GM19438 (cell line): Measurements from ENCODE around the gene ZMYM2.
"Not testable (repeated sequence)": the region's sequence is repeated elsewhere in the genome, so short reads cannot be mapped to it uniquely, and the experiment has no call there.

Source experiments
- ATAC-seq: cut with Tn5 transposase; IDR thresholded peaks from one replicate; pipeline ENCODE4 v1.9.1; 2021; ENCODE audit warnings: low read depth; ENCODE audit not compliant: unreplicated experiment

Gene ZMYM2

DNA sequence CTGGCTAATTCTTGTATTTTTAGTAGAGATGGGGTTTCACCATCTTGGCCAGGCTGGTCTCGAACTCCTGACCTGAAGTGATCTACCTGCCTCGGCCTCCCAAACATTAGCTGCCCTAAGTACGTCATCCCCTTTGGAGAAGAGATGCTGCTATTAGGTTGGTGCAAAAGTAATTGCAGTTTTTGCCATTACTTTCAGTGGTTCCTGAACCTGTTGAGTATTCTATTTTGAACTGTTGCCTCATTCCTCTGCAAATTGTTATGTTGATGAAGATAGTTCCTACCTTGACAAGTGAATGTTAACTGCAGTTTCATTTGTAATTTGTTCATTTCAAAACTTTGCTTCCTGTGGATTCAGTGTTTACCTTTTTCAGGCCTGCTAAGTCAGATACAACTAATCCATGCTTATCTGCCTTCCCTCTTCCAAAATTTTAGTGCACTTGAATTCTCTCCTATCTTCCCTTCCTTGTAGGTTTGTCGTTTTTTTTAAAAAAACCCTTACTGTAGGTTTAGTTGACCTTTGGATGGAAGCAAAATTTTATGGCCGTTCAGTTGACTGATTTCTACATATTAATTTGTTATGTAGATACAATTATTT lies 24.0 kb downstream of the ZMYM2 start:
- ATAC-seq: no peak

DNA sequence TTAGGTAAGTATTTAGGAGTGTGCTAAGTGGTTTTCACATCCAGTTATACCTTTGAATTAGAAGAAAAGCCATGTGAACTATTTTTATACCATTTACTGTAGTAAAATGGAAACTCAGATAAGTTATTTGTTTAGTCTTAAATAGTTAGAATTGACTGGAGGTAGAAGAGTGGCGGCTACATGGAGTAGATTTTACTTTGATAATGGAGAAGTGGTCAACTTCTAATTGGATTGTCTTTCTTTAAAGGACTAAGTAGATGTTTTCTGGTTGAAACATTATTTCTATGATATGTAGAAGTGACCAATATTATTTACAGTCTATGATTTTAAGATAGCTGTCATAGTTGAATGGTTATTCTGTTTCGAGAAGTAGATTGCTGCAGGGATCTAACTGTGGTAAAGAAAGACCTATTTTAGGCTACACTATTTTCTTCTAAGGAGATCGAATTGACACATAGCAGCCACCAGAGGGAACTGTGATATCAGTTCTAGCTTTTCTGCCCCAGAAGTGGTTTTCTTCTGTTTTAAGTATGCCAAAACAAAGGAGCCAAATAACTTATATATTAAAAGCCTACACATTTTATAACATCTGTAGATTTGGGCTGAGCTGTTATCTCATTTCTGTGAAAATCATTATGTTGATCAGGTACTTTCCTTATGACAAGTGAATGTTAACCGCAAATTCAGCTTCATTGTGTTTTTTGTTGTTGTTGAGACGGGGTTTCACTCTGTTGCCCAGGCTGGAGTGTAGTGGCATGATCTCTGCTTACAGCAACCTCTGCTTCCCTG lies 26.1 kb downstream of the ZMYM2 start:
- ATAC-seq: no peak

DNA sequence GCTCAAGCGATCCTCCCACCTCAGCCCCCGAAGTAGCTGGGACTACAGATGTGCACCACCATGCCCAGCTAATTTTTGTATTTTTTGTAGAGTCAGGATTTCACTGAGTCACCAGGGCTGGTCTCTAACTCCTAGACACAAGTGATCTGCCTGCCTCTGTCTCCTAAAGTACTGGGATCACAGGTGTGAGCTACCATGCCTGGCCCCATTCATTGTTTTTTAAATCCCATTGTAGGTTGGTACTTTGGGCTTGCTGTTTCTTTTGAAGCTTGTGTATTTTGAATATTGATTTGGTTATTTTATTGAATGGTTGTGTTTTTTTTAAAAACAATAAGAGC lies 26.7 kb downstream of the ZMYM2 start:
- ATAC-seq: no peak

DNA sequence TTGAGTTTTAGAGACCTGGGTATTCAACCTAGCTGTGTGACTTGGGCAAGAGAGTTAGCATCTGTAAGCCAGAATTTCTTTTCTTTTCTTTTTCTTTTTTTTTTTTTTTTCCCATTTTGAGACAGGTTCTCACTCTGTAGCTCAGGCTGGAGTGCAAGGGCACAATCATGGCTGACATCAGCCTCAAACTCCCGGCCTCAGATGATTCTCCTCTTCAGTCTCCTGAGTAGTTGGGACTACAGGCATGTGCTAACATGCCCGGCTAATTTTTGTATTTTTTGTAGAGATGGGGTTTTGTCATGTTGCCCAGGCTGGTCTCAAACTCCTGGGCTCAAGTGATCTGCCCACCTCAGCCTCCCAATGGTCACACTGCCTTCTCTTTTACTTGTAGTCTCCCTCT lies 33.0 kb downstream of the ZMYM2 start:
- no peak for ATAC-seq

DNA sequence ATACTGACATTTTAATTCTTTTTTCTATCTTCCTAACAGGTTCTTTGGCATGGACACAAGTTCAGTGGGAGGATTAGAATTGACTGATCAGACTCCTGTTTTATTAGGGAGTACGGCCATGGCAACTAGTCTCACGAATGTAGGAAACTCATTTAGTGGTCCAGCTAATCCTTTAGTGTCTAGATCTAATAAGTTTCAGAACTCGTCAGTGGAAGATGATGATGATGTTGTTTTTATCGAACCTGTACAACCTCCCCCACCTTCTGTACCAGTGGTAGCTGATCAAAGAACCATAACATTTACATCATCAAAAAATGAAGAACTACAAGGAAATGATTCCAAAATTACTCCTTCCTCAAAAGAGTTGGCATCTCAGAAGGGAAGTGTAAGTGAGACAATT lies 34.5 kb downstream of the ZMYM2 start:
- ATAC-seq: no peak

DNA sequence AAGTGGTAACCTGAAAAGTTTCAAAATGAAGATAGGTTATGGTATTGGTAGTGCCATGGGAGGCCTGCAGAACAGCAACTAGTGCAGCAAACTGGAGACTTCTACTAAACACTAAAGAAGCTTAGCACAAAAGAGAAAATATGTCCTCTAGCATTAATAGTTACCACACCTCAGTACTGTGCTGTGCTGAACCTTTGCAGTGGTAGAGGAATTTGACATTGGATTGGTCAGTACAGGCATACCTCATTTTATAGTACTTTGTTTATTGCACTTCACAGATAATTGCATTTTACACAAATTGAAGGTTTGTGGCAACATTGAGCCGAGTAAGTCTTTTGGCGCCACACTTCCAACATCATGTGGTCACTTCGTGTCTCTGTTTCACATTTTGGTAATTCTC lies 40.4 kb downstream of the ZMYM2 start:
- ATAC-seq: no peak

DNA sequence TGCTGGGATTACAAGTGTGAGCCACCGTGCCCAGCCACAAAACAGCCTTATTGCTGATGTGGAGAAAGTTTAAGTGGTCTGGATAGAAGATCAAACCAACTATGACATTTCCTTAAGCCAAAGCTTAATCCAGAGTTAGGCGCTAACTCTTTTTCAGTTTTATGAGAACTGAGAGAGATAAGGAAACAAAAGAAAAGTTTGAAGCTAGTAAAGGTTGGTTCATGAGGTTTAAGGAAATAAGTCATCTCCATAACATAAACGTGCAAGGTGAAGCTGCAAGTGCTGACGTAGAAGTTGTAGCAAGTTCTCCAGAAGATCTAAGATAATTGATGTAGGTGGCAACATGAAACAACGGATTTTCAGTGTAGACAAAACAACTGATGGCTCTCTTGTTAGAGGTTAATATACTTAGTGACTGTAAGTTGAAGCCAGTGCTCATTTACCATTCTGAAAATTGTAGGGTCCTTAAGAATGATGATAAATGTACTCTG lies 41.6 kb downstream of the ZMYM2 start:
- no peak for ATAC-seq

DNA sequence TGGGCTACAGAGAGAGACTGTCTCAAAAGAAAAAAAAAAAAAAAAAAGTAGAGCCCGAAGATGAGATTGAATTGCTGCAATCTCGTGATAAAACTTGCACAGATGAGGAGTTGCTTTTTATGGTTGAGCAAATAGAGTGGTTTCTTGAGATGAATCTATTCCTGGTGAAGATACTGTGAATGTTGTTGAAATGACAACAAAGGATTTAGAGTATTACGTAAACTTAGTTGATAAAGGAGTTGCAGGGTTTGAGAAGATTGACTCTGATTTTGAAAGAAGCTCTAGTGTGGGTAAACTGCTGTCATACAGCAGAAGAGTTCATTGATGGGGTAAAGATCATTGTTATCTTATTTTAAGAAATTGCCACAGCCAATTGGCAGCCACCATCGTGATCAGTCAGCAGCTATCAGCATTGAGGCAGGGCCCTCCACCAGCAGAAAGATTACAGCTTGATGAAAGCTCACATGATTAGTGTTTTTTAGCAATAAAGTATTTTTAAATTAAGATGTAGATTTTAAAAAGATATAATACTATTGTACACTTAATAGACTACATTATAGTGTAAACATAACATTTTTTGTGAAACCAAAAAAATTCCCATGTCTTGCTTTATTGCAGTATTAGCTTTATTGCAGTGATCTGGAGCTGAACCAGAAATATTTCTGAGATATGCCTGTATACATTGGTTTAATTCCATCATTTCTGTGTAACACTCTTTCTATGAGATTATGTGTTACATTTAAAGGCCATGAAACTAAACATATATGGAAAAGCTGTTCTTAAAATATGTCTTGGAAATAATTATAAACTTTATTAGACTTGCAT lies 43.1 kb downstream of the ZMYM2 start:
- ATAC-seq: no peak

DNA sequence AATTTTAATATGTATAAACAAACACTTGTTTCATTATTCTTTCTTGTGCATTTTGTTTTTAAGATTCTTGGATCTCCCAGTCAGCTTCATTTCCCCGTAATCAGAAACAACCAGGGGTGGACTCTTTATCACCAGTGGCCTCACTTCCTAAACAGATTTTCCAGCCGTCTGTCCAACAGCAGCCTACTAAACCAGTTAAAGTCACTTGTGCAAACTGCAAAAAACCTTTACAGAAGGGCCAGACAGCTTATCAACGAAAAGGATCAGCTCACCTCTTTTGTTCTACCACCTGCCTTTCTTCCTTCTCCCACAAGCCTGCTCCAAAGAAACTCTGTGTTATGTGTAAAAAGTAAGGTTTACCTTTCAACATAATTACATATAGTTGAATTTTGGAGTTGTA lies 44.3 kb downstream of the ZMYM2 start:
- no peak for ATAC-seq

DNA sequence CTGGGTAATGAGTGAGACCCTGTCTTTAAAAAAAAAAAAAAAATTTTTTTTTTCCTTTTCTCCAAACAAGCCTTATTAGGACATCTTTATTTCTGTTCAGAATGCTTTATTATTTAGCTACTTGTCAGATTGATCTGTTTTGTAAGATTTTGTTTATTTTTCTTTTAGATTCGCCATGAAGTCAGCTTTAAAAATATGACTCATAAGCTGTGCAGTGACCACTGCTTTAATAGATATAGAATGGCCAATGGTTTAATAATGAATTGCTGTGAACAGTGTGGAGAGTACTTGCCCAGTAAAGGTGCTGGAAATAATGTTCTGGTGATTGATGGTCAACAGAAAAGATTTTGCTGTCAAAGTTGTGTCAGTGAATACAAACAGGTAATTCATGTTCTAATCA lies 47.7 kb downstream of the ZMYM2 start:
- ATAC-seq: no peak

DNA sequence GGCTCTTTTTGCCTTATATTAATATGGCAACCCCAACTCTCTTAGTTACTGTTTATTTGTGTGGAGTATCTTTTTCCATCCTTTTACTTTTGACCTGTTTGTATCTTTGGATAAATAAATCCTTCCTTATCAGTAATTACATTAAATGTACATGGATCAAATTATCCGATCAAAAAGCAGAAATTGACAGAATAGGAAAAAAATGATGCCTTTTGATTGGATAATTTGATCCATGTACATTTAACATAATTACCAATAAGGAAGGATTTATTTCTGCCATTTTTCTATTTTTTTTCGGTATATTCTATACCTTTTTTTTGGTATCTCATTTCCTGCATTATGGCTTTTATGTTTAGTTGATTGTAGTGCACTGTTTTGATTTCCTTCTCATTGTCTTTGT lies 57.2 kb downstream of the ZMYM2 start:
- ATAC-seq: no peak

DNA sequence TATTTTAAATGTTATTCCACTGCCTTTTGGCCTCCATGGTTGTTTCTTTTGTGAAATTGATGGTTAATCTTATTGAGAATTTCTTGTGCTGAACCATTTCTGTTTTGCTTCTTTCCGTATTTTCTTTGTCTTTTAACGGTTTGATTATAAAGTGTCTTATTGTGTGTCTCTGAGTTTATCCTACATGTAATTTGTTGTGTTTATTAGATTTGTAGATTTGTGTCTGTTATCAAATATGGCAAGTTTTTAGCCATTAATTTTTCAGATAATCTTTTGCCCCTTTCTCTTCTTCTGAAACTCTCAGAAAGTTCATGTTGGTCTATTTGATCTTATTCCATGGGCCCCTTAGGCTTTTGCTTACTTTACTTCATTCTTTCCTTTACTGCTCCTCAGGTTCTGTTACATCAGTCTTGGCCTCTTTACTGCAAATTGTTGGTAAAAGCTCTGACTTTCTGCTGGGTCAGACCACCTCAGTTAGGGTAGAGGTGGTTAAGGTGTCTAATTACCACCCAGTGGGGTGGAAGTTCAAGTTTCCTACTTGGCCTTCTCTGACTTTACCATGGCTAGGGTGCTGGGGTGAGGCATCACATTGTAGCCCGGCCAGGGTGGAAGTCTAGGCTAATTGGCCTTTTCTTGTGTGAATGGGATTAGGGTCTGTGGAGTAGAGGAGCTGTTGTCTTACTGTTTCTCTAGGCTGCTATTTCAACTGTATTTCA lies 58.3 kb downstream of the ZMYM2 start:
- no peak for ATAC-seq

DNA sequence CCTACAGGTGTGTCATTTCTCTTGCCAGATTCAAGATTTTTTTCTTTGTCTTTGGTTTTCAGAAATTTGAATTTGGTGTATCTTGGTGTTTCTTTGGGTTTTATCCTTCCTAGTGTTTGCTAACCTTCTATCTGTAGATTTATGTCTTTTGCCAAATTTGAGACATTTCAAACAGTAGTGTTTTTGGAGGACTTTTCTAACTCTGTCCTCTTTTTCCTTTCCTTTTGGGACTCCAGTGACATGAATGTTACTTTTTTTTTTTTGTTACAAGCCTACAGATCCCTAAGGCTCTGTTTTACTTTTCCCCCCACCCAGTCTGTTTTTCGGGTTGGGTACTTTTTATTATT lies 58.8 kb downstream of the ZMYM2 start:
- no peak for ATAC-seq

DNA sequence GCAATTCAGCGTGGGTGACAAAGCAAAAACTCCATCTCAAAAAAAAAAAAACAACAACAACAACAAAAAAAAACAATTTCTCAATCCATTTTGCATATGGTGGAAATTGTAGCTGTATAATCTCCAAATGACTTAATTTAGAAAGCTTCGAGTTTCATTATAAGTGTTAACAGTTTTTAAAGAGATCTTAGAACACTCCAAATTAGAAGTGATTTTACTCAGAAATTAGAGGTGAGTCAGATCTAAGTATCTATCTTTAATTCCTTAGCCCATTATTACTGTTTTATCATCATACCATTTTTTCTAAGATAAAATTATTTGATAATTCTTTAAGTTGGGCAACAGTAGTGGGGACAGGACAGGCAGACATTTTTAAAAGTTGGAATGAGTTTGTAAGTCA lies 60.5 kb downstream of the ZMYM2 start:
- no peak for ATAC-seq

DNA sequence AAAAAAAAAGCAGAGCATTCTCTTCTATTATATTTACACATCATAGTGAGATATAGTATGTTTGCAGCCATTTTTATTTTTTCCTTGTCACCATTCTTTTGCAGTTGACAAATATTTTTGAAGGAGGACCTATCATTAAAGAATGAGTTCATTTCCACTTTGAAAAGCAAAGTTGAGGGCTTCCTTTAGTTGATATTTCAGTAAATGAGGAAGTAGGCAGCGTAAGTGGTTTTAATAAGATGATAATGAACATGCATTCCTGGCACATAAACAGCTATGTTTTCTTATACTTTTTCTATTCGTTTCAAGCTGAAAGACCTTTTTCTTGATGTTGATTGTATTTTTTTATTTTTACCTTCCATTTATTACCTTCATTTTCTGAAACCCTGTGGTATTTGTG lies 66.2 kb downstream of the ZMYM2 start:
- no peak for ATAC-seq

DNA sequence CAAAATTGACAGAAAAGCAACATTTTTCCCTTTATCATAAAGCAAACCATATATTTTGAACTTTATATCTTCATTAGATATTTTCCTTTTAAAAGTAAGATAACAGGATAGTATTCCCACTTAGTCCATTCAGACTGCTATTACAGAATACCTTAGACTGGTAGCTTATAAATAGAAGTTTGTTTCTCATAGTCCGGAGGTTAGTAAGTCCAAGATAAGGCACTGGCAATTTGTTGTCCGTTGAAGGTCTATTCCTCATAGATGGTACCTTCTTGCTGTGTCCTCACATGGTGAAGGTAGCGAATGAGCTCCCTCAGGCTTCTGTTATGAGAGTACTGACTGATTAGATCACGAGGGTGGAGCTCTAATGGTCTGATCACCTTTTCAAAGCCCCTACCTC lies 70.4 kb downstream of the ZMYM2 start:
- no peak for ATAC-seq

DNA sequence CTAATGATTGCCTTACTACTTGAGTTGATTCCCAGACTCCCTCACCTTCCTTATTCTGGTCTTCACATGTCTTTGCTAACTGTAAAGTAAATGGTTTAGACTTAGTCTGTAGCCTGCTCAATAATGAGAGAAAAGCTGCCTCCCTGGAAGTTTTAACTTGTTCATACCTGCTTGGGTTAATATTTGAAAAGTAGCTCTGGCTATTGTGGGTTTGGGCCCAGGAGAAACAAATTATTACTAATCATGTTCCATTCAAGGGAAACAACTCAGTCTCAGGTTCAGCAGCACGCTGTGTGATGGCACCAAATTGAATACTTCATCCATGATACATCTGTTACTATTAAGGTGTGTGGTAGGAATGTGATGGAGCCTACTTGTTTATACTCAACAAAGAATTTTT lies 75.0 kb downstream of the ZMYM2 start:
- no peak for ATAC-seq

DNA sequence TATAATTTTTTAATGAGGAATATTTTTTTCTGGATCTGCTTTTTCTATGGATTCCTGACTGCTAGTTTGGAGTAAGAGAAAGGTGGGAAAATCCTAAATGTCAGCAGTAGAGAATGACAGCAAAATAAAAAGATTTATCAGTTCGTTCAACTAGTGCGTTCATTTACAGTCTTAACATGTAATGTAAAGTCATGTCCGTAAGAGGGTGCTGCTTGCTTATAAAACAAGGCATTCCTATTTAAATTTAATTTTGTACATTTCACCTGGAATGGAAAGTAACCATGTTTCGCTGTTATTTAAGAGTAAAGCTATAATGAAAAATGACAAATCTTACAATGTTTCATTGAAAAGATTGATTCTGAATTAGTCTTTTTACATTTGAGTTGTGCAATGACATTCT lies 76.6 kb downstream of the ZMYM2 start:
- ATAC-seq: no peak

DNA sequence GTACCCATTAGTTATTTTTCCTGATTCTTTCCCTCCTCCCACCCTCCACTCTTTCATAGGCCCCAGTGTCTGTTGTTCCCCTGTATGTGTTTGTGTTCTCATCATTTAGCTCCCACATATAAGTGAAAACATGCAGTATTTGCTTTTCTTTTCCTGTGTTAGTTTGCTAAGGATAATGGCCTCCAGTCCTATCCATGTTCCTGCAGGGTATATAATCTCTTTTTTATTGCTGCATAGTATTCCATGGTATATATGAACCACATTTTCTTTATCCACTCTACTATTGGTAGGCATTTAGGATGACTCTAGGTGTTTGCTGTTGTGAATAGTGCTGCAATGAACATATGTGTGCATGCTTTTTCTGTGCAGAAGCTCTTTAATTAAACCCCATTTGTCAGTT lies 79.4 kb downstream of the ZMYM2 start:
- ATAC-seq: no peak

DNA sequence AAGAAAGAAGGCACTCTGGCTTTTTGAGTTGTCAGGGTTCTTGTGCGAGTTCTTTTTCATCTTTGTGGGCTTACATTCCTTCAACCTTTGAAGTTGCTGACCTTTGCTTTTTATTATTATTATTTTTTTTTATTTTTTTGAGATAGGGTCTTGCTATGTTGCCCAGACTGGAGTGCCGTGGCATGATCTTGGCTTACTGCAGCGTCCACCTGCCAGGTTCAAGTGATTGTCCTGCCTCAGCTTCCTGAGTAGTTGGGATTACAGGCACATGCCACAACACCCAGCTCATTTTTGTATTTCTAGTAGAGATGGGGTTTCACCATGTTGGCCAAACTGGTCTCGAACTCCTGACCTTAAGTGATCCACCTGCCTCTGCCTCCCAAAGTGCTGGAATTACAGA lies 84.1 kb downstream of the ZMYM2 start:
- ATAC-seq: not testable (repeated sequence)
